HCT116 (cell line): Measurements from ENCODE around the gene PRR5L. TPM values are rescaled to one million over a fixed set of nuclear protein-coding genes. Genes with fewer than 3 reads are reported as not detected.

Experiments
- ATAC-seq: fragments of 200-7000 bp; cut with Tn5 transposase; 2 replicates; pipeline ENCODE4 v1.9.1; 2020; ENCODE audit warnings: mild to moderate bottlenecking, moderate library complexity
- BruUV-seq: library from RNA; stranded (reverse); fragments of 400-500 nt; replicated peaks from 2 replicates; lab custom pipeline; 2021; lab: Mats Ljungman, UMichigan
- CTCF ChIA-PET: fragments of 300-600 bp; sonication (Branson Sonifier 250); formaldehyde crosslinking; loops from one replicate; lab custom pipeline; 2021; ENCODE audit warnings: antibody characterized with exemption; lab: Charles Lee
- POLR2A ChIA-PET: fragments of 300-600, 350-600 bp; sonication (Branson Sonifier 250); formaldehyde crosslinking; loops from one replicate; lab custom pipeline; 2021; ENCODE audit warnings: antibody characterized with exemption; lab: Charles Lee
- RAD21 ChIA-PET, 2 experiments: fragments of 300-600 bp; sonication (Branson Sonifier 250); formaldehyde crosslinking; loops; one replicate each; lab custom pipeline; 2023; ENCODE audit warnings: low total read pairs in 2 of 2; ENCODE audit not compliant: uncharacterized antibody in 2 of 2, unreplicated experiment in 2 of 2, low non-redundant PET in 1 of 2; lab: Charles Lee
- DNase-seq: peaks from one replicate; pipeline ENCODE4 v3.0.0-alpha.2; 2010; ENCODE audit warnings: low read depth, low spot score
- H2AFZ ChIP-seq: fragments of 200-600 bp; shearing (Covaris generic), sonication (generic); 2 replicates; pipeline ENCODE4 v1.6.1; 2017; ENCODE audit warnings: low read depth, mixed run types, mixed read lengths, antibody characterized with exemption, low read length; ENCODE audit not compliant: poor library complexity, severe bottlenecking
- H3K27ac ChIP-seq: 2 replicates; pipeline ENCODE4 v1.5.1; 2012; ENCODE audit warnings: low read depth, low read length
- H3K27me3 ChIP-seq: fragments of 200-600 bp; sonication (generic); 2 replicates; pipeline ENCODE4 v1.6.1; 2016; ENCODE audit warnings: mixed run types, low read length, mixed read lengths; ENCODE audit not compliant: insufficient read depth
- H3K36me3 ChIP-seq, 2 experiments: fragments of 200-500 bp in 1 of 2; fragments of 200-600 bp in 1 of 2; sonication (Bioruptor generic) in 1 of 2; sonication (generic) in 1 of 2; 2 replicates each; pipeline versions ENCODE4 v1.5.1 to v1.6.1; 2014 to 2016; ENCODE audit warnings: low read length in 2 of 2, inconsistent platforms in 1 of 2, mixed read lengths in 1 of 2, mixed run types in 1 of 2; ENCODE audit not compliant: insufficient read depth in 2 of 2, control insufficient read depth in 1 of 2
- H3K4me1 ChIP-seq, 2 experiments: fragments of 200-600 bp in 1 of 2; sonication (generic) in 1 of 2; 2 replicates each; pipeline versions ENCODE4 v1.5.1 to v1.6.1; 2012 to 2017; ENCODE audit warnings: low read length in 2 of 2, inconsistent platforms in 1 of 2, mild to moderate bottlenecking in 1 of 2, mixed read lengths in 1 of 2, mixed run types in 1 of 2, moderate library complexity in 1 of 2; ENCODE audit not compliant: insufficient read depth in 2 of 2, control insufficient read depth in 1 of 2
- H3K4me2 ChIP-seq: fragments of 200-600 bp; sonication (generic); 2 replicates; pipeline ENCODE4 v1.6.1; 2017; ENCODE audit warnings: mixed run types, low read length, mixed read lengths
- H3K4me3 ChIP-seq, 2 experiments: fragments of 200-600 bp in 1 of 2; sonication (generic) in 1 of 2; replicated peaks in 1 of 2; 2 replicates each; pipeline ENCODE4 v1.5.1; 2011 to 2016; ENCODE audit warnings: low read length in 2 of 2, control low read depth in 1 of 2, low read depth in 1 of 2, mild to moderate bottlenecking in 1 of 2, mixed read lengths in 1 of 2, mixed run types in 1 of 2
- H3K79me2 ChIP-seq: fragments of 200-600 bp; sonication (generic); 2 replicates; pipeline ENCODE4 v1.6.1; 2017; ENCODE audit warnings: mild to moderate bottlenecking, mixed run types, low read length, moderate library complexity, mixed read lengths; ENCODE audit not compliant: insufficient read depth
- H3K9ac ChIP-seq: fragments of 200-600 bp; sonication (generic); 2 replicates; pipeline ENCODE4 v1.6.1; 2016; ENCODE audit warnings: low read length, mixed read lengths
- H3K9me2 ChIP-seq: fragments of 200-600 bp; sonication (generic), shearing (Covaris generic); 2 replicates; pipeline ENCODE4 v1.6.1; 2017; ENCODE audit warnings: mixed run types, mild to moderate bottlenecking, moderate library complexity; ENCODE audit not compliant: insufficient read depth
- H3K9me3 ChIP-seq, 2 experiments: fragments of 200-500 bp in 1 of 2; fragments of 200-600 bp in 1 of 2; sonication (Bioruptor generic) in 1 of 2; sonication (generic) in 1 of 2; 2 replicates each; pipeline ENCODE4 v1.6.1; 2014 to 2017; ENCODE audit warnings: low read length in 2 of 2, mixed read lengths in 2 of 2, inconsistent platforms in 1 of 2, low read depth in 1 of 2, mild to moderate bottlenecking in 1 of 2, mixed run types in 1 of 2, moderate library complexity in 1 of 2; ENCODE audit not compliant: control insufficient read depth in 1 of 2, insufficient read depth in 1 of 2
- H4K20me1 ChIP-seq: fragments of 200-600 bp; sonication (generic), shearing (Covaris generic); 2 replicates; pipeline ENCODE4 v1.6.1; 2017; ENCODE audit warnings: mixed run types, mild to moderate bottlenecking, moderate library complexity; ENCODE audit not compliant: insufficient read depth
- FOSL1 ChIP-seq: IDR thresholded peaks from 2 replicates; pipeline ENCODE4 v1.6.1; 2012; ENCODE audit warnings: low read depth
- POLR2A ChIP-seq: IDR thresholded peaks from 2 replicates; pipeline ENCODE4 v1.7.0; 2011; ENCODE audit warnings: borderline replicate concordance; ENCODE audit not compliant: insufficient read depth, insufficient read length; ENCODE audit errors: extremely low read depth
- POLR2AphosphoS5 ChIP-seq: IDR thresholded peaks from 2 replicates; pipeline ENCODE4 v1.6.1; 2011; ENCODE audit warnings: mild to moderate bottlenecking, low read depth, low read length, moderate library complexity
- SP1 ChIP-seq: IDR thresholded peaks from 2 replicates; pipeline ENCODE4 v1.6.1; 2012; ENCODE audit warnings: low read depth
- TCF7L2 ChIP-seq: IDR thresholded peaks from 2 replicates; pipeline ENCODE4 v1.7.0; 2011; ENCODE audit warnings: borderline replicate concordance, inconsistent platforms; ENCODE audit not compliant: insufficient read depth, insufficient read length; ENCODE audit errors: extremely low read depth
- YY1 ChIP-seq: IDR thresholded peaks from 2 replicates; pipeline ENCODE4 v1.6.1; 2011; ENCODE audit warnings: low read length, low read depth, moderate library complexity, mild to moderate bottlenecking; ENCODE audit not compliant: insufficient replicate concordance; ENCODE audit errors: extremely low read depth
- ZNF274 ChIP-seq: fragments of 200-500 bp; sonication (Bioruptor generic); IDR thresholded peaks from 2 replicates; pipeline ENCODE4 v1.6.1; 2014; ENCODE audit warnings: mild to moderate bottlenecking, low read depth, low read length, inconsistent platforms
- intact Hi-C: fragments of 100-400 bp; cut with micrococcal nuclease; formaldehyde crosslinking; loops from 2 replicates; pipeline ENCODE4 v1.10.0; 2022
- total RNA-seq: library from RNA; stranded (reverse); gene quantifications from one replicate; pipeline ENCODE4 v1.2.1, GENCODE V29; 2021; ENCODE audit not compliant: unreplicated experiment
- TF ChIP-seq, protein P1 (sequence below), 3 experiments: fragments of 200-600 bp in 1 of 3; sonication (generic) in 1 of 3; IDR thresholded peaks in 2 of 3; conservative IDR thresholded peaks in 1 of 3; 2 replicates each; pipeline ENCODE4 v1.5.1; 2012 to 2017; ENCODE audit warnings: low read depth in 2 of 3, low read length in 2 of 3, antibody characterized with exemption in 1 of 3, borderline replicate concordance in 1 of 3, control low read depth in 1 of 3, mild to moderate bottlenecking in 1 of 3, mixed read lengths in 1 of 3, mixed run types in 1 of 3, moderate library complexity in 1 of 3; ENCODE audit not compliant: insufficient read depth in 1 of 3

Gene PRR5L
- total RNA-seq, 1 experiment from 2014 or later, result 0.47 TPM

GRCh38 chr11:36417154-36417553, 121.1 kb downstream of the PRR5L start:
- H3K27me3 ChIP-seq, result peaks cover 50% of the 10 kb centered on the region
- H3K9ac ChIP-seq, result no peak overlapping the region
- H2AFZ ChIP-seq, result no peak overlapping the region
- no peaks in the 10 kb centered on the region for H3K36me3 ChIP-seq
- DNase-seq, result no peak
- intact Hi-C loops, result no loop called here
- H3K27ac ChIP-seq, result no peak overlapping the region
- H4K20me1 ChIP-seq, result no peaks in the 10 kb centered on the region
- H3K79me2 ChIP-seq, result no peaks in the 10 kb centered on the region
- ChIA-PET POLR2A (no interaction called here), RAD21 (no interaction called here), CTCF (no interaction called here)
- no peaks in the 10 kb centered on the region for H3K9me2 ChIP-seq
- peaks cover 9 to 10% of the 10 kb centered on the region in 2 experiments for H3K4me1 ChIP-seq
- H3K9me3 ChIP-seq, result no peaks in the 10 kb centered on the region
- ATAC-seq, result no peak
- BruUV-seq, result no TSS peak
- TF ChIP-seq YY1, result no peak
- no peak for TF ChIP-seq POLR2A
- TF ChIP-seq FOSL1, result no peak
- no peak for TF ChIP-seq POLR2AphosphoS5
- TF ChIP-seq, protein P1, sequence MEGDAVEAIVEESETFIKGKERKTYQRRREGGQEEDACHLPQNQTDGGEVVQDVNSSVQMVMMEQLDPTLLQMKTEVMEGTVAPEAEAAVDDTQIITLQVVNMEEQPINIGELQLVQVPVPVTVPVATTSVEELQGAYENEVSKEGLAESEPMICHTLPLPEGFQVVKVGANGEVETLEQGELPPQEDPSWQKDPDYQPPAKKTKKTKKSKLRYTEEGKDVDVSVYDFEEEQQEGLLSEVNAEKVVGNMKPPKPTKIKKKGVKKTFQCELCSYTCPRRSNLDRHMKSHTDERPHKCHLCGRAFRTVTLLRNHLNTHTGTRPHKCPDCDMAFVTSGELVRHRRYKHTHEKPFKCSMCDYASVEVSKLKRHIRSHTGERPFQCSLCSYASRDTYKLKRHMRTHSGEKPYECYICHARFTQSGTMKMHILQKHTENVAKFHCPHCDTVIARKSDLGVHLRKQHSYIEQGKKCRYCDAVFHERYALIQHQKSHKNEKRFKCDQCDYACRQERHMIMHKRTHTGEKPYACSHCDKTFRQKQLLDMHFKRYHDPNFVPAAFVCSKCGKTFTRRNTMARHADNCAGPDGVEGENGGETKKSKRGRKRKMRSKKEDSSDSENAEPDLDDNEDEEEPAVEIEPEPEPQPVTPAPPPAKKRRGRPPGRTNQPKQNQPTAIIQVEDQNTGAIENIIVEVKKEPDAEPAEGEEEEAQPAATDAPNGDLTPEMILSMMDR (IDR thresholded peaks at IDR 0.05 in 2 of 3, conservative IDR thresholded peaks at IDR 0.05 in 1 of 3; ENCODE audit: borderline replicate concordance in 1 of 3, insufficient read depth in 1 of 3, low read depth in 2 of 3, low read length in 2 of 3), result no peak
- no peak for TF ChIP-seq ZNF274
- no peak for TF ChIP-seq TCF7L2
- no peak for TF ChIP-seq SP1
- no peak overlapping the region for H3K4me3 ChIP-seq
- no peak overlapping the region for H3K4me2 ChIP-seq
